CD4-positive, alpha-beta T cell (primary cell): ENCODE data around the gene MYH11. TPM values are rescaled to one million over a fixed set of nuclear protein-coding genes. Genes with fewer than 3 reads are reported as not detected.
A peak's percentile ranks its signal among the peaks of the same experiment; 100 is the strongest.

Source experiments
- ATAC-seq: fragments of 200-7000 bp; cut with Tn5 transposase; one replicate; pipeline ENCODE4 v1.10.0; 2022; ENCODE audit warnings: mild to moderate bottlenecking; ENCODE audit not compliant: poor library complexity
- CTCF ChIA-PET: fragments of 350-600 bp; sonication (Branson Sonifier 250); formaldehyde crosslinking; loops from one replicate; lab custom pipeline; 2021; ENCODE audit warnings: antibody characterized with exemption, inconsistent platforms; lab: Charles Lee
- POLR2A ChIA-PET: fragments of 350-600 bp; sonication (Branson Sonifier 250); formaldehyde crosslinking; loops from one replicate; lab custom pipeline; 2021; ENCODE audit warnings: antibody characterized with exemption, inconsistent platforms; lab: Charles Lee
- DNase-seq, 14 experiments: peaks; one replicate each; pipeline ENCODE4 v3.0.0-alpha.2; 2013 to 2020; ENCODE audit warnings: mixed read lengths in 2 of 14
- H3K27ac ChIP-seq, 2 donors: one replicate each; pipeline versions ENCODE4 v1.5.1 to v1.7.0; 2013; ENCODE audit warnings: low read length in 2 of 2, low read depth in 1 of 2, mild to moderate bottlenecking in 1 of 2
- H3K27me3 ChIP-seq, 2 experiments: 1 replicate in 1 of 2; 2 replicates in 1 of 2; pipeline versions ENCODE4 v1.6.1 to v1.7.0; 2013; ENCODE audit warnings: low read length in 2 of 2, control low read depth in 1 of 2, mild to moderate bottlenecking in 1 of 2, moderate library complexity in 1 of 2; ENCODE audit not compliant: insufficient read depth in 2 of 2, control insufficient read depth in 1 of 2
- H3K36me3 ChIP-seq: one replicate; pipeline ENCODE4 v1.6.1; 2013; ENCODE audit warnings: low read length, control low read depth; ENCODE audit not compliant: insufficient read depth
- H3K4me1 ChIP-seq: one replicate; pipeline ENCODE4 v1.6.1; 2013; ENCODE audit warnings: low read length, control low read depth; ENCODE audit not compliant: insufficient read depth
- H3K4me3 ChIP-seq: one replicate; pipeline ENCODE4 v1.5.1; 2013; ENCODE audit warnings: mild to moderate bottlenecking, low read length, moderate library complexity
- H3K9me3 ChIP-seq, 2 experiments: 1 replicate in 1 of 2; 2 replicates in 1 of 2; pipeline versions ENCODE4 v1.6.1 to v1.7.0; 2013; ENCODE audit warnings: low read length in 2 of 2, mild to moderate bottlenecking in 2 of 2, control low read depth in 1 of 2, moderate library complexity in 1 of 2; ENCODE audit not compliant: control insufficient read depth in 1 of 2, insufficient read depth in 1 of 2
- H3K27ac Mint-ChIP-seq: one replicate; pipeline ENCODE4 v1.8.0; 2020; ENCODE audit warnings: mixed read lengths
- H3K27me3 Mint-ChIP-seq: one replicate; pipeline ENCODE4 v1.8.0; 2021; ENCODE audit warnings: mixed read lengths
- H3K36me3 Mint-ChIP-seq: one replicate; pipeline ENCODE4 v1.8.0; 2021; ENCODE audit warnings: low read depth, mixed read lengths
- H3K4me1 Mint-ChIP-seq: one replicate; pipeline ENCODE4 v1.8.0; 2021; ENCODE audit warnings: low read depth, mixed read lengths
- H3K4me3 Mint-ChIP-seq: one replicate; pipeline ENCODE4 v1.8.0; 2020; ENCODE audit warnings: mild to moderate bottlenecking, mixed read lengths
- H3K9me3 Mint-ChIP-seq: one replicate; pipeline ENCODE4 v1.8.0; 2020; ENCODE audit warnings: mixed read lengths
- CTCF ChIP-seq: fragments of 200-600 bp; IDR thresholded peaks from one replicate; pipeline ENCODE4 v1.8.0; 2022; ENCODE audit warnings: antibody characterized with exemption, mild to moderate bottlenecking
- intact Hi-C, 2 experiments: fragments of 100-400 bp; cut with DNase I in 1 of 2; cut with micrococcal nuclease in 1 of 2; formaldehyde crosslinking; loops; one replicate each; pipeline versions ENCODE4 v1.15.1 to v1.9.0; 2023 to 2025; cut with DNase I, micrococcal nuclease
- total RNA-seq, 174 experiments: library from RNA in 2 of 174; stranded (reverse) in 2 of 174; gene quantifications; one replicate each; pipeline ENCODE4 v1.2.3 and lab custom pipeline; 2021 to 2026

MYH11 gene
- total RNA-seq, 2 experiments from 2014 or later, result not detected

- intact Hi-C loops, result no loop called here
- no peak overlapping the region for H3K27ac Mint-ChIP-seq
- CTCF ChIA-PET, result no interaction called here
These were observed 25.9 kb downstream of the MYH11 start for GRCh38 chr16:15830832-15831451.

GRCh38 chr16:15829460-15829859 lies 27.4 kb downstream of the MYH11 start:
- DNase-seq (peak in 2 of 14 experiments; percentile 11 to 18), ATAC-seq (no peak)
- Histone ChIP-seq H3K4me3 (no peak overlapping the region), H3K9me3 (no peaks in the 10 kb centered on the region), H3K27ac (no peak overlapping the region), H3K4me1 (no peaks in the 10 kb centered on the region), H3K36me3 (no peaks in the 10 kb centered on the region), H3K27me3 (no peaks in the 10 kb centered on the region)
- Mint-ChIP-seq H3K36me3 (no peaks in the 10 kb centered on the region), H3K9me3 (no peaks in the 10 kb centered on the region), H3K4me1 (no peaks in the 10 kb centered on the region), H3K4me3 (no peak overlapping the region), H3K27me3 (no peaks in the 10 kb centered on the region), H3K27ac (no peak overlapping the region)
- intact Hi-C loops, result no loop called here
- ChIA-PET POLR2A (no interaction called here), CTCF (no interaction called here)
- no peak for TF ChIP-seq CTCF

More at GRCh38 chr16:15830832-15831451, 25.9 kb downstream of the MYH11 start:
- Histone ChIP-seq H3K36me3 (no peaks in the 10 kb centered on the region), H3K4me3 (no peak overlapping the region), H3K4me1 (no peaks in the 10 kb centered on the region), H3K27me3 (no peaks in the 10 kb centered on the region), H3K27ac (no peak overlapping the region), H3K9me3 (no peaks in the 10 kb centered on the region)
- H3K36me3 Mint-ChIP-seq, result no peaks in the 10 kb centered on the region
- no peaks in the 10 kb centered on the region for H3K27me3 Mint-ChIP-seq
- DNase-seq (no peak), ATAC-seq (no peak)
- H3K9me3 Mint-ChIP-seq, result no peaks in the 10 kb centered on the region
- POLR2A ChIA-PET, result no interaction called here
- no peaks in the 10 kb centered on the region for H3K4me1 Mint-ChIP-seq
- no peak for TF ChIP-seq CTCF
- no peak overlapping the region for H3K4me3 Mint-ChIP-seq

GRCh38 chr16:15827709-15828343 lies 29.0 kb downstream of the MYH11 start:
- Histone ChIP-seq H3K27me3 (no peaks in the 10 kb centered on the region), H3K36me3 (no peaks in the 10 kb centered on the region), H3K27ac (no peak overlapping the region), H3K4me1 (no peaks in the 10 kb centered on the region), H3K4me3 (no peak overlapping the region), H3K9me3 (no peaks in the 10 kb centered on the region)
- Mint-ChIP-seq H3K9me3 (no peaks in the 10 kb centered on the region), H3K4me3 (no peak overlapping the region), H3K36me3 (no peaks in the 10 kb centered on the region), H3K27me3 (no peaks in the 10 kb centered on the region), H3K27ac (no peak overlapping the region), H3K4me1 (no peaks in the 10 kb centered on the region)
- ChIA-PET CTCF (no interaction called here), POLR2A (no interaction called here)
- no peak for ATAC-seq
- TF ChIP-seq CTCF, result no peak
- intact Hi-C loops, result no loop called here
- DNase-seq, result no peak
